Fibroblast of mammary gland (primary cell): Measurements from ENCODE around the gene RSRC2.
"Not testable (repeated sequence)": the region's sequence is repeated elsewhere in the genome, so short reads cannot be mapped to it uniquely, and the experiment has no call there.

Experiments
- DNase-seq: peaks from one replicate; pipeline ENCODE4 v3.0.0-alpha.2; 2010; ENCODE audit warnings: low read depth
- H3K4me3 ChIP-seq: 2 replicates; pipeline ENCODE4 v1.5.1; 2011; ENCODE audit warnings: low read depth, mild to moderate bottlenecking, low read length, moderate library complexity; ENCODE audit not compliant: control insufficient read depth
- TF ChIP-seq, protein P1 (sequence below): conservative IDR thresholded peaks from 2 replicates; pipeline ENCODE4 v1.5.1; 2011; ENCODE audit warnings: low read depth, low read length, inconsistent platforms; ENCODE audit not compliant: control insufficient read depth, insufficient read depth

RSRC2 gene

DNA sequence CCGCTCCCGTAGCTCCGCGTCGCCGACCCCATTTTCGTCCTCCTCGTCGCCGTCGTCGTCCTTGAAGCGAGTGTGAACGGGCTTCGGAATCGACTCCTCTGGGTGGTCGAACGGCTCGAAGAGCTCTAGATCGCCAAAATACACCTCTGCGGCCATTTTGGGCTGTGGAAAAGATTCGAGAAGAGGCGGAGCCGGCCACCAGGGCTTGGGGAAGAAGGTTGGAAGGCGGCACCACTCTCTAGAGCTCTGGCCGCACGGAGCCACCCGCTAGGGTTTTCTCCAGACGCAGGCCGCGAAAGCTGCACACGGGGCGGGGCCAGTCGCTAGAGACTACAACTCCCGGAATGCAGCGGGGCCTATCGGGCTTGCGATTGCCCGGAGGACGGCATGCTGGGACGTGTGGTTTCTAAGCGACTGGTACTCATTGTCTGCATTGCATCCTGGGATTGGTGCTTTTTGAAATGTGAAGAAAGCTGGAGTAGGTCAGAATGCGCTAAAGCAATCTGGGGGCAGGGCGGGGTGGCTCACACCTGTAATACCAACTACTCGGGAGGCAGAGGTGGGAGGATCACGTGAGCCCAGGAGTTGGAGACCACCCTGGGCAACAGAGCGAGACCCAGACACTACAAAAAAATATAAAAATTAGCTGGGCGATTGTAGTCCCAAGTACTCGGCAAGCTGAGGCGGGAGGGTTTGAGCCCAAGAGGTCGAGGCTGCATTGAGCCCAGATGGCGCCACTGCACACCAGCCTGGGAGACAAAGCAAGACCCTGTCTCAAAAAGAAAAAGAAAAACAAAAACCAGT is 25.8 kb downstream of the RSRC2 start, which contains the start of gene ZCCHC8:
Gene ZCCHC8 (minus strand): TSS at position 248 of the 804 bp plus-strand sequence. CDS start 92 bp downstream, at position 156.
- peak within 1 kb of the TSS; percentile 76 for H3K4me3 ChIP-seq
- peak; percentile 98 for DNase-seq
- TF ChIP-seq, protein P1, sequence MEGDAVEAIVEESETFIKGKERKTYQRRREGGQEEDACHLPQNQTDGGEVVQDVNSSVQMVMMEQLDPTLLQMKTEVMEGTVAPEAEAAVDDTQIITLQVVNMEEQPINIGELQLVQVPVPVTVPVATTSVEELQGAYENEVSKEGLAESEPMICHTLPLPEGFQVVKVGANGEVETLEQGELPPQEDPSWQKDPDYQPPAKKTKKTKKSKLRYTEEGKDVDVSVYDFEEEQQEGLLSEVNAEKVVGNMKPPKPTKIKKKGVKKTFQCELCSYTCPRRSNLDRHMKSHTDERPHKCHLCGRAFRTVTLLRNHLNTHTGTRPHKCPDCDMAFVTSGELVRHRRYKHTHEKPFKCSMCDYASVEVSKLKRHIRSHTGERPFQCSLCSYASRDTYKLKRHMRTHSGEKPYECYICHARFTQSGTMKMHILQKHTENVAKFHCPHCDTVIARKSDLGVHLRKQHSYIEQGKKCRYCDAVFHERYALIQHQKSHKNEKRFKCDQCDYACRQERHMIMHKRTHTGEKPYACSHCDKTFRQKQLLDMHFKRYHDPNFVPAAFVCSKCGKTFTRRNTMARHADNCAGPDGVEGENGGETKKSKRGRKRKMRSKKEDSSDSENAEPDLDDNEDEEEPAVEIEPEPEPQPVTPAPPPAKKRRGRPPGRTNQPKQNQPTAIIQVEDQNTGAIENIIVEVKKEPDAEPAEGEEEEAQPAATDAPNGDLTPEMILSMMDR: no peak

DNA sequence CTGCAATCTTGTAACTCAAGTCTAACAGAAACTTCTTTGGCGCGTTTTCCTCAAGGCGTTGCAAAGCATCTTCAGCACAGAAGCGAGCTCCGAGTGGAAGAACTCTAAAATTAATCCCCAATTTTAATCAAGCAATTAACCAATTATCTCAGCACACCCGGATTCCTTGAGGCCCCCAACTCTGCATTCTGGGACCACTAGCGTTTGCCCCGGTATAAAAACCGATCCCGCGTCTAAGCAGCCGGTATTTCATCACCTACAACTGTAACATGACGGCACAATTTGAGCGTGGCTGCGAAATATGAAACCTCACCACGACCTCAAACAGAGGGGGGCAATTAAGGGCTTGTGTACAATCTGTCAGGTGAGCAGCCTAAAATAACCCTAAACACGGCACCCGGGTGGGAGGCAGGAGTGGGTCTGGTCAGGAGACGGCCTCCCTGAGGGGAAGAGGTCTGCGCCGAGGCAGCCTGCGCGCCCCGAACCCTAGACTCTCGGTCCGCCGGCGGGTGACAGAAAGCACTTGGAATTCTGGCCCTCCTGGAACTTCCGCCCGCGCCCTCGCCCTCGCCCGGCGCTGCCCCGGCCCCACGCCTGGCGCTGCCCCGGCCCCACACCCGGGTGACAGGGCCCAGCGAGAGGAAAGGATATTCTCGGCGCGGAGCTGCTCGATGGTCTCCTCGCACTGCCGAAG is 26.6 kb downstream of the RSRC2 start:
- peak overlapping the region; percentile 76 for H3K4me3 ChIP-seq
- peak; percentile 75 for DNase-seq
- TF ChIP-seq, protein P1: no peak

DNA sequence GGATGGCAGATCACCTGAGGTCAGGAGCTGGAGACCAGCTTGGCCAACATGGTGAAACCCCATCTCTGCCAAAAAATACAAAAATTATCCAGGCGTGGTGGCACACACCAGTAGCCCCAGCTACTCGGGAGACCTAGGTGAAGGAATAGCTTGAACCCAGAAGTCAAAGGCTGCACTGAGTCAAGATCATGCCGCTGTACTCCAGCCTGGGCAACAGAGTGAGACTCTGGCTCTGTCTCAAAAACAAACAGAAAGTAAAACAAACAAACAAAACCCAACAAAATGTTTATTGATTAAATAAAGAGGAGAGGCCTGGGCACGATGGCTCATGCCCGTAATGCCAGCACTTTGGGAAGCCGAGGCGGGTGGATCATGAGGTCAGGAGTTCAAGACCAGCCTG is 31.5 kb downstream of the RSRC2 start:
- TF ChIP-seq, protein P1: no peak
- DNase-seq: no peak
- no peak overlapping the region for H3K4me3 ChIP-seq

DNA sequence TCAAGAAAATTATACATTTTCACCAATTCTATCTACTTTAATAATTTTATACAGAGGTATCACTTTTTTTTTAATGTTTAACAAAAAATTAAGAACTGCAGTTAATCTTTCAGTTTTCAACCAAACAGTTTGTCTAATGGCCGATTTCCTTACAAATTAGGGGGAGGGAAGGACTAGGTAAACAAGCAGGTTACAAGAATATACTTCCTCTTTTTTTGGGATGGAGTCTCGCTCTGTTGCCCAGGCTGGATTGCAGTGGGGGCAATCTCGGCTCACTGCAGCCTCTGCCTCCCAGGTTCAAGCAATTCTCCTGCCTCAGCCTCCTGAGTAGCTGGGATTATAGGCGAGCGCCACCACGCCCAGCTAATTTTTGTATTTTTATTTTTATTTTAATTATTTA is 33.5 kb downstream of the RSRC2 start:
- DNase-seq, H3K4me3 ChIP-seq: not testable (repeated sequence)

DNA sequence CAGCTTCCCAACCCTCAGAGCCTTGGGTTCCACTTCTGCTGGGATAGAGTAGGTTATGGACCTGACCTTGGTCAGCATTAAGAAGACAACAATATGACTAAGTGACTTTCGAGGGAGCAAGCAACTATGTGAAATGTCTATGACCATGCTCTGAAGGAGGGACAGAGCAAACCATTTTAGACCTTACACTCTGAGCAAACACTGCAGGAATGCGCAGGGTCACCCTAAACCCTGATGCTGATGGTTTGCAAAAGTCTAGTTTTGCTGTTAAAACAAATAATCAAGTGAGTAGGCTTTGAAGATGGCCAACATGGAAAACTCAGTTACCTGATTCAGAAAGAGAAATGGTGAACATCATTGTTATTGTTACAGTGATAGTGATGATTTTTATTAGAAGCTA is 34.7 kb downstream of the RSRC2 start:
- no peak overlapping the region for H3K4me3 ChIP-seq
- TF ChIP-seq, protein P1: no peak
- DNase-seq: no peak

DNA sequence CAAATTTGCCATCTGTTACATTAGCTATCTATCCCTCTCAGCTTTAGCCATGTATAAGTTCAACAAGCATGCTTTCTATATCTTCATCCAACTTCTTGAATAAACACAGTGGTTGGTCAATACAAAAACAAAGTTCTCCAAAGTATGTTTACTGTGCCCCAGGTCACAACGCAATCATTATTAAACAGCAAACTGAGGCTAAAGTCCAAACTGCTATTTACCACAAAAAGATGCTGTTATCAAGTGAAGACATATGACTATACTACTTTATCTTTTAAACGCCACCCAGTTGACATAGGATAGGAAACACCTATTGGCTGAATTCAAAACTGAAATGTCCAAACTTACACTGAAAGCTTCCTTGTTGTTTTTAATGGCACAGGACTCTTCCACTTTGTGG is 37.7 kb downstream of the RSRC2 start:
- no peak for DNase-seq
- no peak overlapping the region for H3K4me3 ChIP-seq
- TF ChIP-seq, protein P1: no peak

DNA sequence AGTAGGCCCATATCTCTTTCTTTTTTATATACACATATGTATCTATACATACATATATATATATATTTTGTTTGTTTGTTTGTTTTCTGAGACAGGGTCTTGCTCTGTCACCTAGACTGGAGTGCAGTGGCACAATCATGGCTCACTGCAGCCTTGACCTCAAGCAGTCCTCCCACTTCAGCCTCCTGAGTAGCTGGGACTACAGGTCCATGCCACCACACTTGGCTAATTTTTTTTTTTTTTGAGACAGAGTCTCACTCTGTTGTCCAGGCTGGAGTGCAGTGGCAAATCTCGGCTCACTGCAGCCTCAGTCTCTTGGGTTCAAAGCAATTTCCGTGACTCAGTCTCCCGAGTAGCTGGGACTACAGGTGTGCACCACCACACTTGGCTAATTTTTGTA is 38.9 kb downstream of the RSRC2 start:
- H3K4me3 ChIP-seq, DNase-seq: not testable (repeated sequence)
